HEK293 (cell line): Measurements from ENCODE around the gene RASEF.
"Not testable (repeated sequence)": the region's sequence is repeated elsewhere in the genome, so short reads cannot be mapped to it uniquely, and the experiment has no call there.

Experiments used
- CTCF ChIP-seq: fragments of 450-650 bp; formaldehyde crosslinking; IDR thresholded peaks from 2 replicates; pipeline ENCODE4 v1.5.1; 2016; ENCODE audit warnings: missing biosample characterization, missing genetic modification characterization
- KLF17 ChIP-seq: fragments of 450-650 bp; formaldehyde crosslinking; IDR thresholded peaks from 2 replicates; pipeline ENCODE4 v1.5.1; 2016; ENCODE audit warnings: missing biosample characterization, missing genetic modification characterization
- MYNN ChIP-seq: fragments of 450-650 bp; formaldehyde crosslinking; IDR thresholded peaks from 2 replicates; pipeline ENCODE4 v1.5.1; 2016; ENCODE audit warnings: missing biosample characterization, missing genetic modification characterization, borderline replicate concordance
- ZBTB20 ChIP-seq: fragments of 450-650 bp; formaldehyde crosslinking; IDR thresholded peaks from 2 replicates; pipeline ENCODE4 v1.5.1; 2016; ENCODE audit warnings: missing biosample characterization, missing genetic modification characterization
- ZNF10 ChIP-seq: fragments of 450-650 bp; formaldehyde crosslinking; IDR thresholded peaks from 2 replicates; pipeline ENCODE4 v1.5.1; 2017; ENCODE audit warnings: missing biosample characterization, missing genetic modification characterization
- ZNF223 ChIP-seq: fragments of 450-650 bp; formaldehyde crosslinking; IDR thresholded peaks from 2 replicates; pipeline ENCODE4 v1.5.1; 2016; ENCODE audit warnings: missing biosample characterization, missing genetic modification characterization
- ZNF335 ChIP-seq: fragments of 450-650 bp; formaldehyde crosslinking; conservative IDR thresholded peaks from 2 replicates; pipeline ENCODE4 v1.5.1; 2016; ENCODE audit warnings: missing biosample characterization, missing genetic modification characterization
- ZNF837 ChIP-seq: fragments of 450-650 bp; formaldehyde crosslinking; IDR thresholded peaks from 2 replicates; pipeline ENCODE4 v1.5.1; 2016; ENCODE audit warnings: missing biosample characterization, missing genetic modification characterization

- TF ChIP-seq MYNN, CTCF, ZNF10, ZNF223, ZNF837, ZNF335, KLF17, ZBTB20 (tag by site-specific recombination): not testable (repeated sequence)
Observed at GRCh38 chr9:83075932-83076331, 13.0 kb upstream of the RASEF start.
